Activated naive CD8-positive, alpha-beta T cell (primary cell): ENCODE data around the gene ADGRG7.

Source experiments
- H3K27ac Mint-ChIP-seq: one replicate; pipeline ENCODE4 v1.8.0; 2021; ENCODE audit warnings: mixed read lengths
- H3K27me3 Mint-ChIP-seq: one replicate; pipeline ENCODE4 v1.8.0; 2021; ENCODE audit warnings: mixed read lengths
- H3K36me3 Mint-ChIP-seq: one replicate; pipeline ENCODE4 v1.8.0; 2021; ENCODE audit warnings: mixed read lengths
- H3K4me1 Mint-ChIP-seq: one replicate; pipeline ENCODE4 v1.8.0; 2021; ENCODE audit warnings: low read depth, mixed read lengths
- H3K4me3 Mint-ChIP-seq: one replicate; pipeline ENCODE4 v1.8.0; 2021; ENCODE audit warnings: mild to moderate bottlenecking, mixed read lengths
- H3K9me3 Mint-ChIP-seq: one replicate; pipeline ENCODE4 v1.8.0; 2021; ENCODE audit warnings: low read depth, mixed read lengths

ADGRG7 gene

GRCh38 chr3:100715176-100715575, 105.8 kb downstream of the ADGRG7 start:
- Mint-ChIP-seq H3K27ac (no peak overlapping the region), H3K4me1 (peaks cover 73% of the 10 kb centered on the region), H3K4me3 (peak overlapping the region; percentile 9), H3K36me3 (peaks cover 21% of the 10 kb centered on the region), H3K27me3 (no peaks in the 10 kb centered on the region), H3K9me3 (no peaks in the 10 kb centered on the region)

GRCh38 chr3:100717063-100717462, 107.7 kb downstream of the ADGRG7 start:
- H3K27me3 Mint-ChIP-seq = no peaks in the 10 kb centered on the region
- peaks cover 19% of the 10 kb centered on the region for H3K36me3 Mint-ChIP-seq
- peaks cover 55% of the 10 kb centered on the region for H3K4me1 Mint-ChIP-seq
- H3K4me3 Mint-ChIP-seq = peak overlapping the region; percentile 6
- no peaks in the 10 kb centered on the region for H3K9me3 Mint-ChIP-seq
- H3K27ac Mint-ChIP-seq = no peak overlapping the region

GRCh38 chr3:100717637-100718487, 108.5 kb downstream of the ADGRG7 start:
- Mint-ChIP-seq H3K9me3 (no peaks in the 10 kb centered on the region), H3K4me1 (peaks cover 47% of the 10 kb centered on the region), H3K27me3 (no peaks in the 10 kb centered on the region), H3K4me3 (no peak overlapping the region), H3K36me3 (peaks cover 23% of the 10 kb centered on the region), H3K27ac (no peak overlapping the region)

GRCh38 chr3:100719136-100719535, 109.7 kb downstream of the ADGRG7 start:
- no peaks in the 10 kb centered on the region for H3K27me3 Mint-ChIP-seq

GRCh38 chr3:100720426-100720825, 111.0 kb downstream of the ADGRG7 start:
- Mint-ChIP-seq H3K27me3 (no peaks in the 10 kb centered on the region), H3K4me1 (peaks cover 31% of the 10 kb centered on the region), H3K4me3 (no peak overlapping the region), H3K36me3 (peaks cover 16% of the 10 kb centered on the region), H3K27ac (no peak overlapping the region), H3K9me3 (no peaks in the 10 kb centered on the region)

More at GRCh38 chr3:100719136-100719535, 109.7 kb downstream of the ADGRG7 start:
- peaks cover 38% of the 10 kb centered on the region for H3K4me1 Mint-ChIP-seq
- no peak overlapping the region for H3K4me3 Mint-ChIP-seq
- H3K9me3 Mint-ChIP-seq = no peaks in the 10 kb centered on the region
- peak overlapping the region; percentile 13 for H3K27ac Mint-ChIP-seq
- H3K36me3 Mint-ChIP-seq = peaks cover 21% of the 10 kb centered on the region

- H3K9me3 Mint-ChIP-seq = no peaks in the 10 kb centered on the region
- no peaks in the 10 kb centered on the region for H3K27me3 Mint-ChIP-seq
- no peak overlapping the region for H3K4me3 Mint-ChIP-seq
- peaks cover 15% of the 10 kb centered on the region for H3K4me1 Mint-ChIP-seq
- H3K27ac Mint-ChIP-seq = no peak overlapping the region
- H3K36me3 Mint-ChIP-seq = peaks cover 11% of the 10 kb centered on the region
These were observed 116.6 kb downstream of the ADGRG7 start for GRCh38 chr3:100725935-100726513.

GRCh38 chr3:100726706-100727105, 117.3 kb downstream of the ADGRG7 start:
- peaks cover 11% of the 10 kb centered on the region for H3K36me3 Mint-ChIP-seq

GRCh38 chr3:100730524-100730923, 121.1 kb downstream of the ADGRG7 start:
- Mint-ChIP-seq H3K36me3 (peaks cover 8% of the 10 kb centered on the region), H3K27me3 (no peaks in the 10 kb centered on the region), H3K4me1 (peaks cover 20% of the 10 kb centered on the region), H3K4me3 (no peak overlapping the region), H3K9me3 (no peaks in the 10 kb centered on the region), H3K27ac (no peak overlapping the region)

More at GRCh38 chr3:100726706-100727105, 117.3 kb downstream of the ADGRG7 start:
- Mint-ChIP-seq H3K27ac (no peak overlapping the region), H3K4me1 (peaks cover 15% of the 10 kb centered on the region), H3K4me3 (no peak overlapping the region), H3K9me3 (no peaks in the 10 kb centered on the region), H3K27me3 (no peaks in the 10 kb centered on the region)

GRCh38 chr3:100732435-100732834, 123.0 kb downstream of the ADGRG7 start:
- Mint-ChIP-seq H3K27me3 (no peaks in the 10 kb centered on the region), H3K9me3 (no peaks in the 10 kb centered on the region), H3K4me3 (no peak overlapping the region), H3K4me1 (peaks cover 5% of the 10 kb centered on the region), H3K36me3 (peaks cover 12% of the 10 kb centered on the region), H3K27ac (no peak overlapping the region)

- Mint-ChIP-seq H3K27me3 (no peaks in the 10 kb centered on the region), H3K4me3 (no peak overlapping the region), H3K27ac (no peak overlapping the region), H3K9me3 (no peaks in the 10 kb centered on the region), H3K36me3 (peaks cover 9% of the 10 kb centered on the region), H3K4me1 (peaks cover 8% of the 10 kb centered on the region)
These were observed 127.9 kb downstream of the ADGRG7 start for GRCh38 chr3:100737334-100737733.

- peaks cover 10% of the 10 kb centered on the region for H3K36me3 Mint-ChIP-seq
- no peak overlapping the region for H3K4me3 Mint-ChIP-seq
- H3K9me3 Mint-ChIP-seq = no peaks in the 10 kb centered on the region
- no peak overlapping the region for H3K27ac Mint-ChIP-seq
- peaks cover 3% of the 10 kb centered on the region for H3K4me1 Mint-ChIP-seq
- no peaks in the 10 kb centered on the region for H3K27me3 Mint-ChIP-seq
These were observed 130.8 kb downstream of the ADGRG7 start for GRCh38 chr3:100740207-100740606.

GRCh38 chr3:100743535-100743934, 134.1 kb downstream of the ADGRG7 start:
- no peaks in the 10 kb centered on the region for H3K9me3 Mint-ChIP-seq
- H3K27ac Mint-ChIP-seq = no peak overlapping the region
- no peaks in the 10 kb centered on the region for H3K27me3 Mint-ChIP-seq
- peaks cover 2% of the 10 kb centered on the region for H3K4me1 Mint-ChIP-seq
- peaks cover 9% of the 10 kb centered on the region for H3K36me3 Mint-ChIP-seq
- H3K4me3 Mint-ChIP-seq = no peak overlapping the region

- no peaks in the 10 kb centered on the region for H3K9me3 Mint-ChIP-seq
- no peak overlapping the region for H3K4me3 Mint-ChIP-seq
- H3K27ac Mint-ChIP-seq = no peak overlapping the region
- peaks cover 14% of the 10 kb centered on the region for H3K36me3 Mint-ChIP-seq
- no peaks in the 10 kb centered on the region for H3K27me3 Mint-ChIP-seq
- H3K4me1 Mint-ChIP-seq = peaks cover 2% of the 10 kb centered on the region
These were observed 135.3 kb downstream of the ADGRG7 start for GRCh38 chr3:100744671-100745070.
